Body of pancreas (tissue), 4 donors: ENCODE measurements around the gene RHOV.

Experiments used
- CTCF ChIP-seq, 7 experiments: fragments of 450-650 bp in 4 of 7; fragments of 200-600 bp in 3 of 7; sonication (generic) in 3 of 7; IDR thresholded peaks; one replicate each; pipeline ENCODE4 v1.5.1; 2016 to 2019; ENCODE audit warnings: antibody characterized with exemption in 7 of 7
- POLR2A ChIP-seq, 3 donors: fragments of 450-650 bp; IDR thresholded peaks; one replicate each; pipeline ENCODE4 v1.6.1; 2016; ENCODE audit warnings: antibody characterized with exemption in 3 of 3, mild to moderate bottlenecking in 2 of 3

- no peak for TF ChIP-seq CTCF (IDR thresholded peaks at IDR 0.05)
- TF ChIP-seq POLR2A (IDR thresholded peaks at IDR 0.05), result no peak
Observed at GRCh38 chr15:40823572-40824343, 50.3 kb downstream of the RHOV start.
